Posterior cingulate gyrus (tissue), 11 donors: ENCODE data around the gene CHN2.
A peak's percentile ranks its signal among the peaks of the same experiment; 100 is the strongest.

ENCODE experiments used
- DNase-seq, 10 donors: peaks; one replicate each; pipeline versions ENCODE4 v3.0.0 to v3.0.0-alpha.2; 2020 to 2021; ENCODE audit warnings: mixed read lengths in 3 of 10
- intact Hi-C: fragments of 100-400 bp; cut with DNase I; formaldehyde crosslinking; loops from one replicate; pipeline ENCODE4 v1.15.1; 2023

CHN2 gene

DNA sequence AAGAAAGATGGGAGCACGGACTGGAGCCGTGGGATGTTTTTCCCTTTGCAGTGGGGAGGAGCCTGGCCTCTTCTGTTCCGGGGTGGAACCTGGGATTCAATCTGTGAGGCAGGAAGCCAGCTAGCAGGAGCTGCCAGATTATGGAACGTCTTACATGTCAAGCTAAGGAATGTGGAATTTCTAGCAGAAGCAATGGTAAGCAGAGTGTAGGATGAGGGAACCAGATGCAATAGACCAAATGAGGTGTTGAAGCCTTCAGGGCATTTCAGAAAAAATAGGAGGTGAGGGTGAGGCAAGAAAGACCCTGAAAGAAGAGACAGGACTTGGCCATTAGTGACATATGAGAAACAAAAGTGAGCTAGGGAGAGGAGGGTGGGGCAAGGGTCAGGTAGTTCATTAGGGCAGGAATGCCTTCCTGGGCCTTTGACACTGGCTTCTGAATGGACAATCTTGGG is 105.5 kb downstream of the CHN2 start:
- no peak for DNase-seq
- intact Hi-C loops = no loop called here

DNA sequence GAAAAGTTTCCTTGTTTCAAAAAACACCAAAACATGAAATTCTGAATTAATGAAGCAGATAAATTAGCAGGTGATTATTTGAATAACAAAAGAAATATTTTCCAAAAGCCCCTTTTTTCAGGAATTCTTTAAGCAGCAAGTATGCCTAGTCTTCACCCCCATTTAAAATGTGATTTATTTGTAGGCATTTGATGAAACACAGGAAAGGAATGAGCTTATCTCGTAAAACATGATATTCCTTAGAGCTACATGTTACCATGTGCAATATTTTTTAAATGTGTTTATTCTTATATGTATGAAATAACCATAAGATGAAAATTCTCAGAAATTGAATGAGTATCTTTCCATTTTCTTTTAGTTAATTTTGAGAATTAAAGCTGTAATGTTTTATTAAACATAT is 106.1 kb downstream of the CHN2 start:
- intact Hi-C loops = no loop called here
- DNase-seq = no peak

DNA sequence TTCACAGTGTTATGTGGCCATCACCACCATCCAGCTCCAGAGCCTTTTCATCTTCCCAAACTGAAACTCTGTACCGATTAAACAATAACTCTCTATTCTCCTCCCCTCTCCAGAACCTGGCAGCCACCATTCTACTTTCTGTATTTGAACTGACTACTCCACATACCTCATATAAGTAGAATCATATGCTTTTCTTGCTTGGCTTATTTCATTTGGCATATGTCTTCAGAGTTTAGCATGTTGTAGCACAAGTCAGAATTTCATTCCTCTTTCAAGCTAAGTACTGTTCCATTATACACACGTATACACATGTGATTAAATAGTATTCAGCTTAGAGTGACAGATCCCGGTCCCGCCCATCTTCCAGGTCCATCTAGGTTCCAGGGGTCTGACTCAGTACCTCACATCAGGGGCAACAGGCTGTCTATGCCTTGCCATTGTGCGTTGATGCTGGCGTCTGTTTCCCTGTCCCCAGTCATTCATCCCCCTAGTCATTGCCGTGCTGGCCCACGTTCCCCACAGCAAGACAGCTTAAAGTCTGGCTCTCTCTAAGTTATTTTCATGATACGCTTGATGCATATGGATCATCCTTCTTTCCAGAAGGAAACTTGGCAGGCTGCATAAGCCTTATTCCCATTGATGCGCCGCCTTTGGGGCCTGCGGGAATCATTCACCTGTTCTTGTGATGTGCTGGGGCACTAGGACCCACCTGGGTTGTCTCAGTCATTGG is 108.3 kb downstream of the CHN2 start:
- intact Hi-C loops = no loop called here
- peak in 1 of 10 donors; percentile 68 for DNase-seq

DNA sequence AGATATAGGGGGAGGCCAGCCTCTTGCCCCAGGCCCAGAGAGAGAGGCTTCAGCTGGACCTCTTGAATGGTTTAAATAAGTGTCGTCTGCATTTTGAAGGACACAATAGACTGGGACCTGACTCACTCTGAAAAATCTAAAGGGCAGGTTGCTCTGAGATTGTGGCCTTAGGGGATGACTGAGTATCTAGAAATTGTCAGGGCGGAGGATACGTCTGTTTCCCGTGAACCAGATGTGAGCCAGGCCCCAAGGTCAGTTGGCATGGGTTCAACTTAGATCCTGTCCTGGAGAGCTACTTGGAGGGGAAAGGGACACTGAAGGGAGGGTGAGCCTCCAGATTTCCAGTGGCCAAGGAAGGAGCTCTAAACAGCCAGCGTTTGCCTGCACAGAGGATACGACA is 110.2 kb downstream of the CHN2 start:
- intact Hi-C loops = no loop called here
- no peak for DNase-seq

DNA sequence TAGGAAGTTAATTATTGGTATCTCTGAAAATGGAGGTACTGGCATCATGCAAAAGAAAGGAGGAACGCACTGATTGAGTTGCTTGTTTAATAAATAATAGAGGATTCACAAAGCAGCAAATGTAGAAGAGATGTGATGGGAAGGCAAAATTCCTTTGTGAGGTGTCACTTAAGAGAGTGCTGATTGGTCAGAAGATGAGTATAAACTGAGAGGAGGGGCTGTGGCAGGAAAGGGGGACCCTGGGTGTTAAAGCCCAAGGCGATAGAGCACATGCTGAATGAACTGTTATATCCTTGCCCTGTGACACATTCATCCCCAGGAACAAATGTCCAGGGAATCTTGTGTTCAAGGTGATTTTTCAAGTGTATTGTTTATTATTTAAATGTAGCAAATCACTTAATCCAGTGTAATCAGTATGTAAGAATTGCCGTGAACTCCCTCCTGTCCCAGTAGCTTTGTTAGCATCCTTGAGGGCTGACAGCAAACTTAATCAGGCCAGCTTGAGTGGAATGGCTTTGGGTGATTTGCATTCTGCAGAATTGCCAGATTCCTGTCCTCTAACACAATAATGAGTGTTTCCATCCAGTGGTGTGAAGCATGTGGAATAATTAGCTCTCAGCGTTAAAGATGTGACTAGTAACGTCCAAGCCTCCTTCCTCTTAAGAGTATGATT is 111.9 kb downstream of the CHN2 start:
- intact Hi-C loops = no loop called here
- no peak for DNase-seq

DNA sequence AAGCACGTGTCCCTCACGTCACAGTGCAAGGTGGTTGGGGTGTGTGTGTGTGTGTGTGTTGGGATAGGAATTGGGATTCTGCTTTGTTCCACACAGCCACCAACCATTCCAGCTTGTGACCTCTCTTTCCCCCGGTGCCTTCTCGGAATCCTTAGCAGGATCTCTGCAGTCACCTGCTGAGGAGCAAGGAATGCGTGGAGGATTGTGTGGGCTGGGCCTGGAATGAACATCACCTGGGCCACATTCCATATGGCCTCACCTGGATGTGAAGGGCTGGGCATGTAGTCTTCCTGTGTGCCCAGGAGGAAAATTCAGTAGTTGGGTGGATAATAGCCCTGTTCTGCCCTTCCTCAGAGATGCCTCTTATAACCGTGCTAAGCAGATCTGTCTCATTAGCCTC is 113.8 kb downstream of the CHN2 start:
- peak in 1 of 10 donors; percentile 35 for DNase-seq
- intact Hi-C loops = no loop called here

DNA sequence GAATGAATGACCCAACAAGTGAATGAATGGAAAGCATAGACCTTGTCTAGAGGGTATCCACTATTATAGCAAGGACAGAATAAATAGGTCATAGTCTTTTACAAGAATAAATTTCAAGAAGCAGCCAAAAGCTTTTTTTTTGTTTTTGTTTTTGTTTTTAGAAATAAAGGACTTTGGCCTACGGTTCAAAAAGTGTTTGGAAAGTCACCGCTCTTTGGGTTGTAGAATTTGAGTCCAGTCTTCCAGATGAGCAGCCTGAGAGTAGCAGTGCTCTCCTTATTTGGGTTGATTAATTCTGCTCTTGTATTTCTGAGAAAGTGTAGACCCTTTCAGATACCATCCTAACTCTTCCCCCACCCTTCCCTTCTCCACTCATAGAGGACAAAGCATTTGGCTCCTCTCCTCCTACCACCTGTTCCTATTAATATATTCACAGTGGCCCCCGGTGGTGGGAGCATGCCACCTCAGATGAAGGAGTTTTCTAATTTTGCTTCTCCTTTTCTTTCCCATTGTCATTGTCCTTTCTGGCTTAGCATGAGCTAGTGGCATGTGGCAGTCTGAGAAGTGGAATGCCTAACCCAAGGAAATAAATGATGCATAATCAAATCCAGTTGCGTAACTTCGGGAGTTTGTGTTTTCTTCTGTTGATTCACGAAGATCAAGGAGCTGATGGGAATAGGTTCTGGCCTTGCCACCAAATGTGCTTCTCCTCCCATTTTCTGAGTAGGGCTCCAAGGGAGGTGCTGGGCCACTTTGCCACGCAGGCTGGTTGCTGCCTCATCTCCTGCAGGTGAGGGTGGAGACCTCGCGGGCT is 114.7 kb downstream of the CHN2 start:
- DNase-seq = peak in 1 of 10 donors; percentile 29
- intact Hi-C loops = no loop called here

DNA sequence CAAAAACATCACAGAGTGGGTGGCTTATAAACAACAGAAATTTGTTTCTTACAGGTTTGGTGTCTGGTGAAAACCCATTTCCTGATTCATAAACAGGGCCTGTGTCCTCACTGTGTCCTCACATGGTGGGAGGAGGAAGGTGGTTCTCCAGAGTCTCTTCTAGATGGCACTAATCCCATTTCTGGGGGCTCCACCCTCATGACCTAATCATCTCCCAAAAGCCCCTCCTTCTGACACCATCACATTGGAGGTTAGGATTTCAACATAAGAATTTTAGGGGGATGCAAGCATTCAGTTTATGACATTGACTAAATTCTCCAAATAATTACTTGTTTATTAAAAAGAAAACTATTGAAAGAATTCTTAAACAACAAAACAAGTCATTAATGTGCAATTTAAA is 116.0 kb downstream of the CHN2 start:
- no peak for DNase-seq
- intact Hi-C loops = no loop called here

DNA sequence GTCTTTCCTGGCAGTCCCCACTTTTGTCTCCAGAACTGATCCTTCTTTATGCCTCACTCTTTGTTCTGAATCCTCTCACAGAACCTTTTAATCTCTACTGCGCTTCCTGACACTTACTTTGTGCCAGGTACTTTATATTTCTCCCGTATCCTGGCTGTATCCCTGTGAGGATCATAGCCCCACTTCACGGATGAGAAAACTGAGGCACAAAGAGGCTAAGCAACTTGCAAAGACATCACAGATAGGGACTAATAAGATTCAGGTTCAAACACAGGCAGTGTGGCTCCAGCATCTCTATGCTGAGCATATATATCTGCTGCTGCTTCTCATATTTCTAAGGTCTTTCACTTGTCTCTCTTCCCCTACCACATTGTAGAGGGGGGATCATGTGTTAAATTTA is 116.7 kb downstream of the CHN2 start:
- no peak for DNase-seq
- intact Hi-C loops = no loop called here

DNA sequence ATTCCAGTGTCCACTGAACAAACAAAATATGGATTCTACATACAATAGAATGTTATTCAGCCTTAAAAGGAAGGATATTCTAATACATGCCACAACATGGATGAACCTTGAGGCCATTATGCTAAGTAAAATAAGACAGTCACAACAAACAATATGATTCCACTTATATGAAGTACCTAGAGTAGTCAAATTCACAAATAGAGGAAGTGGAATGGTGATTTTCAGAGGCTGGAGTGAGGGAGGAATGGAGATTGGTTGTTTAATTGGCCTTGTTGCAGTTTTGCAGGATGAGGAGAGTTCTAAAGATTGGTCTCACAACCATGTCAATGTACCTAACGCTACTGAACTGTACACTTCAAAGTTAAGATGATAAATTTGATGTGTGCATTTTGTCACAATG is 119.6 kb downstream of the CHN2 start:
- DNase-seq = no peak
- intact Hi-C loops = no loop called here

DNA sequence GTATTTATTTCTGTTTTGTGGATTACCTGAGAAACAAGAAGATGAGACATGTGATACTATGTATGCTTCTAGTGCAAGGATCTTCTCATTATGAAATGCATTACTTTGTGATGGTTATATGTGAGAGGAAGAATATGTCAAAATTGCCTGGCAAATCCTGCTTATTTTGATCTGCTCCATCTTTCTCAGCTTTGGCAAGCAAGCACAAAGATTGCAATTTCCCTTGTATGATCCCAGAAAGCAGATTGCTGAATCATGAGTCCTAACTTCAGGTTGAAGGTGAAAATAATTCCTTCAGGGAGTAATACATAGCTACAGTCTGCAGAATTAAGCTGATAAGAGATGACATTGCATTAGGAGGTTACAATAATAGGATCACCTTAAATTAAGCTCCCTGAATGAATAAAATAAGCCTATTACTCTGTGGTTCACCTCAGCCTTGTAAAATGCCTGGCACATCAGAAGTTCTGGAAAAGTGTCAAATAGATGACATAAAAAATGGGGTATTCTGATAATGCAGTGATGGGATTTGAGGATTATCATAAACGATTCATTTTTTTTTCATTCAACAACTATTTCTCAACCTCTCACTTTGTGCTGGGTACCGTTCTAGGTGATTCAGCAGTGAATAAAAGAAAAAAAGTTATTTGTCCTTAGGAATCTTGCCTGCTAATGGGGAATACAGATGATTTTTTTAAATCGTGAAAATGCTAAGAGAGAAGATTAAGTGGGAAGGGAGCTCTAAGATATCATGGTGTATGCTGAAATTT is 120.7 kb downstream of the CHN2 start:
- intact Hi-C loops = no loop called here
- no peak for DNase-seq

DNA sequence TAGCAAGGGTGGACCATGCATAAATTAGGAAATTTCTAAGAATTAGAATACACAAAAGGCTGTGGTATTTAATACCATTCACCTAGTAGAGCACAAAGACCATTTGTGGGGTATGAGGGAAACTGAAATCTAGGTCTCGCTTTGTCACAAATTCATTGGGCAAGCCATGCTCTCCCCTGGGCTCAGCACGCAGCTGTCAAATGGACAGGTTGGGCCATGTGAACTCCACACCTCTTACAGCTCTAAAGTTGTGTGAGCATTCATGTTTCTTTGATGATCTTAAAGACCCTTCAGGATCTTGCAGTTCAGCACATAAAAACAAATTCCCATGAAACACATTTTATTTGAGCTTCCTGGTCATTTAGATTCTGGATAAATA is 121.3 kb downstream of the CHN2 start:
- DNase-seq = no peak
- intact Hi-C loops = no loop called here

DNA sequence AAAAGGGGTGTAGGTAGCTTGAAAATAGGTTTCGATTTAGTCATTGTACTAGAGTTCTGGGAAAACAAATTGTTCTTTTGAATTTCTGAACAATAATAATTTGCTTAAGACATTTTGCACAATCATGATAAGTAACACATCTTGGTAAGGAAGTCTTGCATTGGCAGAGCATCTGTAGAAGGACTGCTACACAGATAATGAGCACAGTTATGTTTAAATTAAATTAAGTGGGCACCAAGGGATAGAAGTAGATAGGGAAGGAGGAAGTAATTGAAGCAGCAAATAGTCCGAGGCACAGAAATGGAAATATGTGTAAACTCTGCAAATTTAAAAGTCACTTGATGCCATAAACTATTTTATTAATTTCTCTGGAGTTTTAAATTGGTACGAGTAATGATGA is 122.4 kb downstream of the CHN2 start:
- intact Hi-C loops = no loop called here
- no peak for DNase-seq

DNA sequence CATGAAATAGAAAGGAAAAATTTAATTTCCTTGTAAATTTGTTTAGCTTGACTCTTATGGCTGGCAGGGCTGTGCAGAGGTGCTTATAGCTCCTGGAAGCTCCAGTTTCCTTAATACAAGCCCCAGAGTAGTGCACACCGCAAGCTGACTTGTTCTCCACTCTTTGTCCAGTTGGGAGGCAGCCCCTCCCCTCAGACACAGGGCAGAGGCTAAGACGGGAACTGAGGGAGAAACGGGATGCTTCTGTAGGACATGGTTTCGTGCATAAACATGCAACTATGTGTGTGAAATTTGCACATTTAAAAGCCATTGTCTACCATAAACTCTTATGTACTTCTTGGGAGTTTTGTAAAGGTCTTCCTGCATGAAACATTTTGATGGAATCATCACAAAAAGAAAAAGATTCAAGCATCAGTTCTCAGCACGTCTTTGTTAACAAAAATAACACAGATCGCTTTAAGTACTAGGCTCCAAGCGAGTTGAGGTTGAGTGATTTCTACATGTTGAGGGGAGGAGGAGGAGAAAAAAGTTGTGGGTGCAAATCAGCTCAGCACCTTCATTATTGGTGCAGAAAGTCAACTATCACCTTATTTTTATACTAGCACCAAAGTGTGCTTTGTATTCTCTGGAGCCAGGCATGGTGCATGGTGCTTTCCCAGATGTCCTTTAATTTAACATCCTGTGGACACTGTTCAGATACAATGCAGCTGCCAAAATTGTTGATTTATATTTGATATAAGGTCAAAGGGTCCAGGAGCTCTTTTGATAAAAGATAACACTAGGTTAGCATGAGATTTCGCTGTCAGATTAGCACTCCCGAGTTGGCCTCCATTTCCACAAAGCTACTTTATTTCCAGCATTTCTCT is 124.5 kb downstream of the CHN2 start:
- intact Hi-C loops = no loop called here
- DNase-seq = peak in 2 of 10 donors; percentile 32 to 82

DNA sequence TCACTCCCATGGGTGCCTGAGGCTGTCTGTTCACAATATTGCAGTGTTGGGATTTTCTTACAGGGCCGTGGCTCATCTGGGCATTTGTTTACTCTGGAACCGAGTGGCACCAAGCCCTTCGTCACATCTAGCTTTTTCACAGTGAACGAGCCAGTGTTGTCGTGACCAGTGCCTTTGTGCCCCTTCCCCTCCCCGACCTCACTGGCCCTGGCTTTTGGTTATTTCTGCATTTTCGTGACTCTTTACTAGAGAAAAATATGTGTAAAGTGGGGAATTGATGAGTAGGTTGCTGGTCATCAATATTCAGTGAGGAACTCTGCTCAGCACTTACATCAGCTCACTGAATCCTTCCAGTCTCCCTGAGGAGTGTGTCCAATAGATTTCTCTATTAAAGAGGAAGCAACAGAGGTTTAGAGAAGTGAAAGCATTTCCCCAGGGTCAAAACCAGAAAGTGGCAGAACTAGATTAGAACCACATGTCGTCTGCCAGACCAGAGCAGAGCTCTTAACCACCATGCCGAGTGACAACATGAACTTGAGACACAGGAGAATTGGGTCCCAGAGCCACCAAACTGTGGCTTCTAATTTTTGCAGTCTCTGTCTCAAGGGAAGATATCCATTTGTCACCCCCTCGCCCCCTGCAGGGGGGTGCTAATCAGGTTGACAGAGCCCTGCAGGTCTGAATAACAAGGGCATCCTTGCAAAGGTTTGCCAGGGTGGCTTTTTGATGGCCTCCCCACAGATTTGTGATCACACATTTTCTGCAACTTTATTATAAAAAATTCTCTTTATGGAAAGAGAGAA is 125.3 kb downstream of the CHN2 start:
- peak in 9 of 10 donors; percentile 40 to 95 (median 71) for DNase-seq
- intact Hi-C loops = no loop called here

DNA sequence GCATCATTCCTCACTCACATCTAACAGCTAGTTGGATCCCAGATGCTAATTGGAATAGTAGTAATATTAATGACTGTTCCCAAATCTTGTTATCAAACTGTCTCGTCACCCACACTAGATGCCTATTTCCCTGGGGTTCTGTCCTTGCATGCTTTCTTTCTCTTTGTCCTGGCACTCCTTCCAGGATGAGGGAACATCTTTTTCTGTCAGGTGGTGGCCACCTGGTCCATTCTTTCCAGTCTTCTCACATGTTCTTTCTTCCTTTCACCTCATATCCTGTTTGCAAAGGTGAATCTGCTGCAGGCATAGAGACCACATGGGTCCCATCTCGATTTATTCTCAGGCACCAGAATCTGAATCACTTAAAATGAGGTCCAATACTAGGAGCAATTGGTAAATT is 126.0 kb downstream of the CHN2 start:
- intact Hi-C loops = no loop called here
- DNase-seq = no peak

DNA sequence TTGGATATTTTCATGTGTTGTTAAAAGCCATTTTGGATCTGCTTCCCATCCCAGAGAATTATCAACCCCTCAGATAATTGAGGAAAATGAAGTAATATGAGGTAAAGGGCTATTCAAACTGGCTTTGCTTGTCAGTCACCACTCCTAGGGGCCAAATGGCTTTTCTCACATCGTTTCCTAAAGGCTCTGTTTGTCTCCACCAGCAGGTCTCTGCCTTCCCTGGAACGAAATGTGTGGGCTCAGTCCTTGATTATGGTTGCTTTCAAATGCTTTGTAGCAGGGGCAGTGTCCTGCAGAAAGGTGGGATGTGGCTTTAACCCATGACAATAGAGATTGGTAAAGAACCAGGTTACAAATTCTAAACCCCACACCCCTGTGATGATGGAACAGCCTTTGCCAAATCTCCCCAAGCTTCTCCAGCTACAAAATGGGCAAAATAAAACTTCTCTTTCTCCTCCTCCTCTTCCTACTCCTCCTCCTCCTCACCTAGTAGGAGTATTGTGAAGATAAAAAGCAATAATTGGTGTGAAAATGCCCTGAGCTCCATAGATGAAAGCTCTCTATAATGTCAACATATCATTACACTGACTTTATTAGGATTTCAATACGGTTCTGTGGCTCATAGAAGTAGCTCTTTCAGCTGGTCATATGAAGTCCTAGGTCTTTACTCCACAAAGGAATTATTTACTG is 127.6 kb downstream of the CHN2 start:
- no peak for DNase-seq
- intact Hi-C loops = no loop called here

DNA sequence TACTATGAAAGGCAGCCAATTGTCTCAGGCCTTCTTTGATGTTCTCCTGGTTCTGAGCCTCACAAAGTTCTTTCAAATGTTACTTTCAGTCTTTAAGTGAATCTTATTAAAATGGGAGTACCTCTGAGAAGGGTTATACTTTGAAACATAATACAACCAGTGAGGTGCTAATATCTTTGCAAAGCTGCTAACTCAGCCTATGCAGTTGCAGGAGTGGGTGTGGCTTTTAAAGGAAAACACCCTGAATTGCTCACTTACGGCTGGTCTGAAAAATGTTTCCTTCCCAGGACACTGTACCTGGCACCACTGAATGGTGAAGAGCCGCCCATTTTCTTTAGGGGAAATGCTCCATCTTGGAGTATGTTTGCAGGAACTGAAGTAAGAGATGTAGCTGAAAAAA is 130.9 kb downstream of the CHN2 start:
- DNase-seq = no peak
- intact Hi-C loops = no loop called here
